Right atrium auricular region (tissue), 2 donors: ENCODE data around the gene DPP6. TPM values are rescaled to one million over a fixed set of nuclear protein-coding genes. Genes with fewer than 3 reads are reported as not detected.
"Not testable (repeated sequence)": the region's sequence is repeated elsewhere in the genome, so short reads cannot be mapped to it uniquely, and the experiment has no call there.

ENCODE experiments used
- DNase-seq: peaks from one replicate; pipeline ENCODE4 v3.0.0-alpha.2; 2019; ENCODE audit warnings: low spot score
- H3K27ac ChIP-seq, 2 donors: fragments of 200-600 bp; sonication (generic); 1 replicate in 1 of 2; 2 replicates in 1 of 2; pipeline ENCODE4 v1.5.1; 2016 to 2019
- H3K27me3 ChIP-seq, 2 donors: fragments of 200-600 bp; sonication (generic); one replicate each; pipeline versions ENCODE4 v1.5.1 to v1.6.0; 2017 to 2019
- H3K36me3 ChIP-seq: fragments of 200-600 bp; sonication (generic); one replicate; pipeline ENCODE4 v1.5.1; 2016
- H3K4me1 ChIP-seq, 2 donors: fragments of 200-600 bp; sonication (generic); one replicate each; pipeline versions ENCODE4 v1.5.1 to v1.6.0; 2017 to 2019
- H3K4me3 ChIP-seq, 2 donors: fragments of 200-600 bp; sonication (generic); 1 replicate in 1 of 2; 2 replicates in 1 of 2; pipeline ENCODE4 v1.5.1; 2017 to 2019; ENCODE audit warnings: mild to moderate bottlenecking in 1 of 2, moderate library complexity in 1 of 2
- H3K9me3 ChIP-seq, 2 donors: fragments of 200-600 bp; sonication (generic); one replicate each; pipeline ENCODE4 v1.5.1; 2019
- total RNA-seq, 2 donors: library from RNA; depleted of rRNA; stranded (reverse); fragments of >200 nt; gene quantifications; one replicate each; pipeline ENCODE4 v1.1.0, GENCODE V29; 2016
- TF ChIP-seq, protein P1 (sequence below), 2 donors: fragments of 200-600 bp; sonication (generic); IDR thresholded peaks; one replicate each; pipeline ENCODE4 v1.5.1; 2019; ENCODE audit warnings: antibody characterized with exemption in 2 of 2

The DPP6 gene
- total RNA-seq, 2 donors from 2014 or later: 0.35 to 0.85 TPM

DNA sequence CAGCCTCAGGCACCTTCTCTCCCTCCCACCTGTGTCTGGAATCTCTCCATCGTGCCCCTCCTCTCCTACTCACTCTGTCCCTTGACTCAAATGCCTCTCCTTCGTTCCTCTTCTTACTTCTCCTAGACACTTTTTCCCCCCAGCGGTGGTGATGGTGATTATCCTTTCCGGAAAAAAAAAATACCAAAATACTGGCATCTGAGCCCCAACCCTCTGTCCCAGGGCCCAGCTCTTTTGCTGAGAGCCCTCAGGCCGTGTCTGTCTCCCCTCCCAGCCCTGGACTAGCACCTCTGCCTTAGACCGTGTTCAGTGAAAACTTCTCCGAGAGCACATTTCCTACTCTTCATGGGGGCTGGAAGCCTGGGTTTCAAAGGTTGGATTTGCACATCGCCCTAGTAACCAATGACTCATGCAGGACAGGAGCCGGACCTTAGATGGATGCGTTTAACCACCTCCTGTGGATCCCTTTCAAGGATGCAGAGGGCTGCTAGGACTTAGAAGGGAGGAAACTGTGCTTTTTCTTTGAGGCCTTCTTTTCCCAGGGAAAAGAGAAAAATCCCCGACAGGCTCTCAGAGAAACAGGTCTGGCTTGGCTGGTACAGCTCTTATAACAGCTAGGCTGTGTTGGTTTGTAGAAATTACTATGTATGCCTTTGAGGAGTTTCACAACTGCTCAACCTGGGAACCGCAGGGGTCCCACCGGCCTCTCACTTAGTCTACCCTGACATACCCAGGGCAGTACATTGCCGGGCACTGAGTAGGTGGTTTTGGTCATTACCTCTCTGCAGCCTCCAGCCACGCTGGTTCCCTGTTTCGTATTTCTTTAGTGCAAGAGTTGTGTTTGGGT is 1.5 kb downstream of the DPP6 start:
- H3K27ac ChIP-seq, H3K36me3 ChIP-seq, H3K9me3 ChIP-seq, DNase-seq, H3K27me3 ChIP-seq, H3K4me3 ChIP-seq, H3K4me1 ChIP-seq: not testable (repeated sequence)

DNA sequence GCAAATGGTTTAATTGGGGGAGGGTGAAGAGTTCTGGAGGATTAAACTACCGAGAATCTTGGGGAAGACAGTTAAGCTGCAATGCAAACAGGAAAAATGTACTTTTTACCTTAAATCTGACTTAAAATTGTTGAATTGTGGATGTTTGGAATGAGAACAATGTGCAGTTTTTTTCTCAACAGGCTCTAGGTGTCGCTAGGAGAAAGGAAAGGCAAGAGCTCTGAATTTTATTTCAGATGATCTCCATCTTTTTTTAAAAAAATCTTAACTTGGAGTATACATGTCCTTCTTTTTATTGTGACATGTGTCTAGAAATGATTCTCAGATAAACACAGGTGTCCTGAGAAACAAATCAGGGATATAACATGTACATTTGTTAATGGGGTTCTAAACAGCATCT is 2.5 kb downstream of the DPP6 start:
- not testable (repeated sequence) for DNase-seq, H3K4me3 ChIP-seq, H3K36me3 ChIP-seq, H3K27ac ChIP-seq, H3K27me3 ChIP-seq, H3K4me1 ChIP-seq, H3K9me3 ChIP-seq

GRCh38 chr7:154055491-154056106 is 3.4 kb downstream of the DPP6 start:
- not testable (repeated sequence) for H3K36me3 ChIP-seq, H3K27ac ChIP-seq, DNase-seq, H3K9me3 ChIP-seq, H3K4me3 ChIP-seq, H3K4me1 ChIP-seq, H3K27me3 ChIP-seq

DNA sequence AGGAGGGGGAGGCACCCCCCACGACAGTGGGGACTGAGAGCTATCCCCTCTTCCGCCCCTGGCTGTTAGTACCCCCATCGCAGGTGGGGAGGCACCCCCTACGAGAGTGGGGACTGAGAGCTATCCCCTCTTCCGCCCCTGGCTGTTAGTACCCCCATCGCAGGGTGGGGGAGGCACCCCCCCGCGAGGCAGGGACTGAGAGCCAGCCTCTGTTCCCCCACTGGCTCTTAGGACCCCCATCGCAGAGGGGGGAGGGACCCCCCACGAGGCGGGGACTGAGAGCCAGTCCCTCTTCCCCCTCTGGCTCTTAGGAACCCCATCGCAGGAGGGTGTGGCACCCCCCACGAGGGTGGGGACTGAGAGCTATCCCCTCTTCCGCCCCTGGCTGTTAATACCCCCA is 6.6 kb downstream of the DPP6 start:
- H3K27ac ChIP-seq, H3K4me3 ChIP-seq, H3K9me3 ChIP-seq, H3K36me3 ChIP-seq, H3K27me3 ChIP-seq, DNase-seq, H3K4me1 ChIP-seq: not testable (repeated sequence)

- not testable (repeated sequence) for H3K9me3 ChIP-seq, H3K4me3 ChIP-seq, DNase-seq, H3K4me1 ChIP-seq, H3K27ac ChIP-seq, H3K27me3 ChIP-seq, H3K36me3 ChIP-seq
Observed at GRCh38 chr7:154060551-154060950, 8.4 kb downstream of the DPP6 start.

DNA sequence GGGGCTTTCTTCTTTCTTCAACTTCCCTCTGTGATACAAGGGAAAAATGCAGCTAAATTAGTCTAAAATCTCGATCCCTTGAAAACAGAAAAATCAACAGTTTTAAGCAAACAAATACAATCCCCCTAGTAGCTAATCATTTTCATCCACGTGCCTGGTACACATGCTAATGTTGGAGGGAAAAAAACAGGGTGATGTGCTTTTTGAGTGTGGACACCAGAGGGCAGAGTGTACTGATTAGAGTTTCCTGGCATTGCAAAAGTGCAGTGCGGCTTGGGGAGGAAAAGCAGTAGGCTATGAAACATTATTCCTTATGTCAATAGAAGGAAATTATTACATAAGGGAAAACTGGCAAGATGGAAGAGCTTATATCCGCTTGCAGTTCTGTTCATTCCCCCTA is 19.6 kb downstream of the DPP6 start:
- H3K4me1 ChIP-seq, H3K36me3 ChIP-seq, H3K4me3 ChIP-seq, DNase-seq, H3K27me3 ChIP-seq, H3K9me3 ChIP-seq, H3K27ac ChIP-seq: not testable (repeated sequence)
- TF ChIP-seq, protein P1, sequence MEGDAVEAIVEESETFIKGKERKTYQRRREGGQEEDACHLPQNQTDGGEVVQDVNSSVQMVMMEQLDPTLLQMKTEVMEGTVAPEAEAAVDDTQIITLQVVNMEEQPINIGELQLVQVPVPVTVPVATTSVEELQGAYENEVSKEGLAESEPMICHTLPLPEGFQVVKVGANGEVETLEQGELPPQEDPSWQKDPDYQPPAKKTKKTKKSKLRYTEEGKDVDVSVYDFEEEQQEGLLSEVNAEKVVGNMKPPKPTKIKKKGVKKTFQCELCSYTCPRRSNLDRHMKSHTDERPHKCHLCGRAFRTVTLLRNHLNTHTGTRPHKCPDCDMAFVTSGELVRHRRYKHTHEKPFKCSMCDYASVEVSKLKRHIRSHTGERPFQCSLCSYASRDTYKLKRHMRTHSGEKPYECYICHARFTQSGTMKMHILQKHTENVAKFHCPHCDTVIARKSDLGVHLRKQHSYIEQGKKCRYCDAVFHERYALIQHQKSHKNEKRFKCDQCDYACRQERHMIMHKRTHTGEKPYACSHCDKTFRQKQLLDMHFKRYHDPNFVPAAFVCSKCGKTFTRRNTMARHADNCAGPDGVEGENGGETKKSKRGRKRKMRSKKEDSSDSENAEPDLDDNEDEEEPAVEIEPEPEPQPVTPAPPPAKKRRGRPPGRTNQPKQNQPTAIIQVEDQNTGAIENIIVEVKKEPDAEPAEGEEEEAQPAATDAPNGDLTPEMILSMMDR (IDR thresholded peaks at IDR 0.05): peak in 1 of 2 donors; percentile 59

DNA sequence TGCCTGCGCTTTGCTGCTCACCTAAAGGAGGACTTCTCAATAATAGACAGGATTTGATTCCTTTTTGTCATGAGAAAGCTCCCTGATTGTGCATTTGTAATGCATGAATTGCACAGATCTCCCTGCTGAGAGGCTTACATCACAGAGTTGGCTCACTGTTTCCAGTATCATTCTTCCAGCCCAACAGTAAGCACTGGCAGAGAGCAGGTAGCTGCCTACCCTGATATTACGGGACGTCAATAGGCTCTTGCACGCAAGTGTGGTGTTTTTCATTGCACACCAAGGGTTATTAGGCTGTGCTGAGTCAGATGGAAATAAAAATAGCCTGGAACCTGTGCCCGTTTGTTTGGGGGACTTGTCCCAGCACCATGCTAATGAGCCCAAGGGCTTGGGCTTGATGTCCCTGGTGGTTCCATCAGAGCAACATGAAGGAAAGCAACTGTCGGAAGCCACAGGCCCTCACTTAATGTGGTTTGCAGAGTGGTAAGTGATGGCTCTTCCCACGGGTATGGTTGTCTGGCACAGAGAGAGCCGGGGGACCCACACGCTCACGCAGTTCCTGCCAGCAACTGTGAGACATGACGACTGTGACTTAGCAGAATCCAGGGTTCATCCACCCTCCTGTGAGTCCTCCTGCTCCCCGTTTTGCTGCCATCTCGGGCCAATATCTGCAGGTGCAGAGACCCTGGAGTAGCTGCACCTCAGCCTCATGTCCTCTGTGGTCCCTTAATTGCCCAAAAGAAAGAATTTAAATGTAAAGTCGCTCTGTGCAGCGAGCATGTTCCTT is 20.4 kb downstream of the DPP6 start:
- H3K9me3 ChIP-seq, H3K27me3 ChIP-seq, DNase-seq, H3K4me1 ChIP-seq, H3K4me3 ChIP-seq, H3K27ac ChIP-seq, H3K36me3 ChIP-seq: not testable (repeated sequence)

GRCh38 chr7:154078523-154078922 is 26.3 kb downstream of the DPP6 start:
- H3K4me1 ChIP-seq, H3K9me3 ChIP-seq, H3K4me3 ChIP-seq, H3K36me3 ChIP-seq, DNase-seq, H3K27ac ChIP-seq, H3K27me3 ChIP-seq: not testable (repeated sequence)

DNA sequence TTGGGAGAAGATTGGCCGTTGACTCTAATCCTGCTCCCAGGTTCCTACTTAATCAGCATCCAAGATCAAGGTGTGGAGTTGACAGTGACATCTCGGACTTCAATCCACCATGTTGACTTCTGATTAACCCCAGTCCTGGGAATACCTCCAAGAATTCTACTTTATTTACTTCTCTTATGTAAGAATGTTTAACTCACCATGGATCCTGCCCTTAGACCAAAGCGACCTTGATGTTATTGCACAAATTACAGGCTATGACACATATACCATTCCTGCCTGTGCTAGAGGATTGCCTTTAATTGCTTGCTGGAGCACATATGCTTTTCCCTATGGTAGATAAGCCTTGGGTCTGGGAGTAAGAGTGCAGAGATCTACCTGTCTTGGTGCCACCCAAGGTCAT is 28.1 kb downstream of the DPP6 start:
- H3K4me3 ChIP-seq, DNase-seq, H3K36me3 ChIP-seq, H3K27me3 ChIP-seq, H3K27ac ChIP-seq, H3K4me1 ChIP-seq, H3K9me3 ChIP-seq: not testable (repeated sequence)

DNA sequence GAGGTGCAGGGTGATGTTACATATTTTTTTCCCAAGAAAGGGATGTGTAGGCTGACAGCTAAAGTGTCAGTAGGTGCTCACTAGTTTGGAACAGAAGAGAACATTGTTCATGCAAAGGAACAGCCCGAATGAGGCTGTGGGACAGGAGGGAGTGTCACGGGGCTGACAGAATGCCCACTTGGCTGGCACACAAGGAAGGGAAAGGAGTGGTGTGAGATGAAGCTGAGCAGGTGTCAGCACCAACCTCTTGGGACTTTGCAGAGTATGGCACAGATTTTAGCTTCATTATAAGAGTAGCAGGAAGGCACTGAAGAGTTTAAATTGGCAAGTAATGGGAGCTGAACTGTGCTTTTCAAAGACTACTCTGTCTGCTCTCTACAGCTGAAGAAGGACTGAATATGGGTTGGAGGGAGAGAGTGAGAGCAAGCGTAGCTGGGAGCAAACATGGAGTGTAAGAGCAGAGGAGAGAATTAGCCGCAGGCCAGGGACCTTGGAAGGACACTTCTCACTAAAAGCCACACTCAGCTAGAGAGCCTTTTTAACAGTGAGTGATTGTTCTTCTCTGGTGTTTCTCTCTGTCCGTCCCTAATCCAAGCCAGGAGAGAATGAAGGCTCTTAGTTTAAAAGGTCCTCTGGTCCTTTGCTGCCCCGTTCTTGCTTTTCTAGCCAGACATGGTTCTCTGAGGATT is 35.0 kb downstream of the DPP6 start:
- H3K27ac ChIP-seq, H3K9me3 ChIP-seq, H3K27me3 ChIP-seq, H3K4me1 ChIP-seq, H3K4me3 ChIP-seq, DNase-seq, H3K36me3 ChIP-seq: not testable (repeated sequence)

DNA sequence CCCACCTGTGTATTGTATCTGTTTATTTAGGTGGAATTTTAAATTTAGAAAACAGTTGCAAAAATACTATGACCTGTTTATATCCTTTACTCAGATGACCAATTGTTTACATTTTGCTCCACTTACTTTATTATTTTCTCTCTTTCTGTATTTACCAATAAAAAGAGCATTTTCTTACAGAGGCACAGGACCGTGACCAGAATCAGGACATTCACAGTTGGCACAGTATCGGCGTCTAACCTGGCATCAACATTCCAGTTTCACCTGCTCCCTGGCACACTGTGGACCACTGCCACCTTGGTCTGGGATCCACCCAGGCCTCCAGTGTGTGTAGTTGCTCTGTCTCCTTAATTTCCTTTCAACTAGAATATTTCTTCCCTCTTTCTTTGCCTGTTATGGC is 39.9 kb downstream of the DPP6 start:
- H3K27me3 ChIP-seq, H3K27ac ChIP-seq, DNase-seq, H3K4me1 ChIP-seq, H3K4me3 ChIP-seq, H3K9me3 ChIP-seq, H3K36me3 ChIP-seq: not testable (repeated sequence)

DNA sequence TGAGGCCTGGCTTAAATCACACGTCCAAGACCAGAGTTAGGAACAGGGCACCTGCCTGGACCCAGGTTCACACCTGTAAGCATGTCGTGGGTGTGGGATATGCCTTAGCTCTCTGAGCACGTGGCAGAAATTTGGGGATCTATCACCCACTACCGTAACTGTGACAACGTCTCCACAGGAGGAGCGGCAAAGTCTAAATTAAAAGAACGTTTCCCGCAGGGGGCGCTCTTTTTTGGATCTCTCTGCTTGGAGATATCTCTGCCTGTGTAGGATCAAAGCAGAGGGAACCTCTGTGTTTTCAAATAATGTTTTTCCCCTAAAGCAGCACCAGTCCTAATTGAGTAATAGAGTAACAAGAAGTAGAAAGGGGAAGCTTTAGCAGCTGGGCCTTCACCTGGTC is 43.0 kb downstream of the DPP6 start:
- not testable (repeated sequence) for H3K36me3 ChIP-seq, H3K9me3 ChIP-seq, H3K27me3 ChIP-seq, H3K4me3 ChIP-seq, DNase-seq, H3K27ac ChIP-seq, H3K4me1 ChIP-seq

GRCh38 chr7:154105063-154105462 is 52.9 kb downstream of the DPP6 start:
- not testable (repeated sequence) for DNase-seq, H3K9me3 ChIP-seq, H3K27ac ChIP-seq, H3K27me3 ChIP-seq, H3K36me3 ChIP-seq, H3K4me1 ChIP-seq, H3K4me3 ChIP-seq
